GM19372 (cell line): ENCODE results near the gene MRPL24.
"Not testable (repeated sequence)": the region's sequence is repeated elsewhere in the genome, so short reads cannot be mapped to it uniquely, and the experiment has no call there.

Source experiments
- ATAC-seq: cut with Tn5 transposase; IDR thresholded peaks from one replicate; pipeline ENCODE4 v1.9.1; 2021; ENCODE audit warnings: mild to moderate bottlenecking, low read depth, moderate library complexity; ENCODE audit not compliant: unreplicated experiment

Gene MRPL24

DNA sequence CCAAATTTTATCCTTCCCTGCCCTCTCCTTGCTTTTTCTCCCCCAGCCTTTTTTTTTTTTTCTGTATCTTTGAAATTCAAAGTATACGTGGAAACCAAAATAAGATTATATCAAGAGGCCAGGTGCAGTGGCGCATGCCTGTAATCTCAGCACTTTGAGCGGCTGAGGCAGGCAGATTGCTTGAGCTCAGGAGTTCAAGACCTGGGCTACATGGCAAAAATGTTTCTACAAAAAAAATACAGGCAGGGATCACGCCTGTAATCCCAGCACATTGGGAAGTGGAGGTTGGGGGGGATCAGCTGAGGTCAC, 19.9 kb upstream of the MRPL24 start:
- no peak for ATAC-seq

DNA sequence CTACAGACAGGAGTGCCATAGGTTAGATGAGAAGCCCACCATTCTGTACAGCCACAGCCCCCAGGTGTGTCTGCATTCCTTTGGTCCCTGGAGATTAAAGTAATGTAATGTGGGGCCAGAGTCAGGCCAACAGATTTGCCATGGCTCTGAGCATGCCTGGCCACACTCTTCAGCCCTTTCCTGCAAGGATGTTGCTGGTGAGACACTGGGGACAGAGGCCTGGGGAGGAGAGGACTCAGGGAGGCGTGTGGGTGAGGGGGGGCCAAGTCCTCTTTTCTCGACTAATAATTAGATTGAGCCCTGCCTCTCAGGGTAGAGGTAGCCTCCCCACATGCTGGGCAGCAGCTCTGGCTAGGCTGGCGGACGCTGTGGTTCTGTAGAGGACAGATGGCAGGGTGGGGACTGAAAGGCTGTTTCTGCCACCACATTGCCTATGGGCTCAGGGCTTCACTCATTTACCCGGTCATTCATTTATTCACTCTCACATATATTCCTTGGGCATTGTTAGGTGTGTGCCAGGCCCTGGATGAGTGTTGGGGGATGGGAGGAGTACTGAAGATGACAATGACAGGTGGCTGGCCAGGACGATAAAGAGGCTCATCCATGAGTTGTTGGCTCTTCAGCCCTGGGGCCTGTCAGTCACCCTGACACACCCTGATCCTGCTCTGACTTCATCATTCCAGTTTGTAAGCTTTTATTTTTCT, 19.4 kb upstream of the MRPL24 start:
- no peak for ATAC-seq

DNA sequence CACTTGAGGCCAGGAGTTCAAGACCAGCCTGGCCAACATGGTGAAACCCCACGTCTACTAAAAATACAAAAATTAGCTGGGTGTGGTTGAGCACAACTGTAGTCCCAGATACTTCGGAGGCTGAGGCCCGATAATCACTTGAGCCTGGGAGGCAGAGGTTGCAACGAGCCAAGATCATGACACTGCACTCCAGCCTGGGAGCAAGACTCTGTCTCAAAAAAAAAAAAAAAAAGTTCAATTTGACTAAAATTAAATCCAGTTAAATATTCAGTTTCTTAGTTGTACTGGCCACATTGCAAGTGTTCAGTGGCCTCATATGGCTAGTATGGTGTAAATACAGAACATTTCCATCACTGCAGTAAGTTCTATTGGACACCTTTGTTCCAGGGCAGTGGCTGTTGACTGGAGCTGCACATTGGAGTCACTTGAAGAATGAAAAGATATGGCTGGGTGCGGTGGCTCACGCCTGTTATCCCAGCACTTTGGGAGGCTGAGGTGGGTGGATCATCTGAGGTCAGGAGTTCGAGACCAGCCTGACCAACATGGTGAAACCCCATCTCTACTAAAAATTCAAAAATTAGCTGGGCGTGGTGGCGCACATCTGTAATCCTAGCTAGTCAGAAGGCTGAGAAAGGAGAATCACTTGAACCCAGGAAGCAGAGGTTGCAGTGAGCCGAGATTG, 16.8 kb upstream of the MRPL24 start:
- not testable (repeated sequence) for ATAC-seq

DNA sequence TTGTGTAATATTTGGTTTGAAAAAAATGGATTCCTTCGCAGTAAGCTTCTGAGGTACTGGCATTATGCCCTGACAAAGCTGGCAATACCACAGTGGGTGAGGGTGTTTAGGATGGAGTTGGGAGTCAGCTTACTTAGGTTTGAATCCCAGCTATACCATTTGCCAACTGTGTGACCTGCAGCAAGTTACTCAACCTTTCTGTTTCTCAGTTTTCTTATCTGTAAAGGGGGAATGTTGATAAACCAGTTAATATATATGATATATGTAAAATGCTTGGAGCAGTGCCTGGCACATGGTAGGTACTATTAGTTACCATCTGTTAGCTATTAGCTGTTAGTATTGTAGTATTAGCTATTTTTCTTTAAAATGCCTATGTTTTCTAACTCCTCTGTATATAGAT, 15.5 kb upstream of the MRPL24 start:
- ATAC-seq = no peak

DNA sequence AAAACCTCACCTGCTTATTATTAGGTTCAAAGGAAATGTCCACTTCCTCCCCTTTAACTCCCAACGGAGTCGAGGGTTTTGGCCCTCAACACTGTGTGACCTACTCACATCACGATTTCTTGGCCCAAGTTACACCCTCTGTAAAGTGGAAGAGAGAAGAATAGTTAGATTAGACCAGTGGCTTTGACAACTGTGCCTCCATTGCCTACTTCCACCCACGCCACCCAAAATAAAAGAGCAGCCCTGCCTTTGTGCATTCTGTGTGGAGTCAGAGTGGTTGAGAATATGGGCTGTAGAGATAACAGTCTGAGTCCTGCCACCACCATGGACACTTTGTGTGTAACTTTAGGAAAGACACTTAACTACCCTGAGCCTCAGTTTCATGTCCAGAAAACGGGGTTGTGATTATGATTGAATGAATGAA, 14.7 kb upstream of the MRPL24 start:
- ATAC-seq = no peak

DNA sequence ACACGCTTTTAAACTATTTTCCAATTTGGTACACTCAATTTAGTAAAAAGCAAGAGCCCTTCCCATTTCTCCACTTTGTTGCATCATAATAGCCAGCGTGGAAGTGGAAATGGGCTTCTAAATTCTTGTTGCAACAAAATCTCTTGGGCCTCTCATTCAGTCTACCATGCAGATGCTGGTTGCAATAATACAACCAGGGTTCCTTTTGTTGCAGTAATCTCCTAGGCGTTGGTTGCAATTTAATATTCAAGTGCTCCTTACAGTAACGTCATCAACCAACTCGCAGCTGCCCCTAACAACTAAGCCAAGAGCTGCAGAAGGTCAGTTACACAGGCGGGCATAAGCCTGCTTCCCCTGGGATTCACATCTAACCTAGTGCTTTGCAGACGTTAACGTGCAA, 13.3 kb upstream of the MRPL24 start:
- ATAC-seq = no peak

DNA sequence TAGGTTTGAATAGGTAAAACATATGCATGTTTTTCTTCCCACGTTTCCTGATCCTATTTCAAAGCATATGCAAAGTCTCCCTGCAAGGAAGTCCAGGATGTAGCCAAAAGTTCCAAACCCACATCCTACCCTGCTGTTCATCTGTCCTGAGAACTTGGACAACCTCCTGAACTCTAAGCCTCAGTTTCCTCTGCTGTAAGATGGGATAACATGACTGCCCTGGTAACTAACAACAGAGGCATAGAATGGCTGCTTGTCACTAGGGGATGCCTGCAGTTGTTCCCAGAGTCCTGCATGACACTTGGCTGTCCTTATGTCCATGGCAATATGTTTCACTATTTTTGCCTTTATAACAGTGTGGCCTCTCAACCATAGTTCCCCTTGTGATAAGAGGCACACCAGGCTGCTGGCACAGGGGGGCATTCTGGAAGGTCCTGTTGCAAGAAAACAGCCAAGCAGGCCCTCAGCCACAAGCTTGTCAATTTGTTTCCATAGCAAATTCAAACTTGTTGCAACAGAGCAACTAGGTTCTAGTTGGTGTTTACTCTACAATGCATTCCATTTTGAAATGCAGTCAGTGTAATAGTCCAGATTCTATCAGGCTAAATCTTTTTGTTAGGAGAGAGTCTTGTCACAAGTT, 12.1 kb upstream of the MRPL24 start:
- ATAC-seq = no peak

DNA sequence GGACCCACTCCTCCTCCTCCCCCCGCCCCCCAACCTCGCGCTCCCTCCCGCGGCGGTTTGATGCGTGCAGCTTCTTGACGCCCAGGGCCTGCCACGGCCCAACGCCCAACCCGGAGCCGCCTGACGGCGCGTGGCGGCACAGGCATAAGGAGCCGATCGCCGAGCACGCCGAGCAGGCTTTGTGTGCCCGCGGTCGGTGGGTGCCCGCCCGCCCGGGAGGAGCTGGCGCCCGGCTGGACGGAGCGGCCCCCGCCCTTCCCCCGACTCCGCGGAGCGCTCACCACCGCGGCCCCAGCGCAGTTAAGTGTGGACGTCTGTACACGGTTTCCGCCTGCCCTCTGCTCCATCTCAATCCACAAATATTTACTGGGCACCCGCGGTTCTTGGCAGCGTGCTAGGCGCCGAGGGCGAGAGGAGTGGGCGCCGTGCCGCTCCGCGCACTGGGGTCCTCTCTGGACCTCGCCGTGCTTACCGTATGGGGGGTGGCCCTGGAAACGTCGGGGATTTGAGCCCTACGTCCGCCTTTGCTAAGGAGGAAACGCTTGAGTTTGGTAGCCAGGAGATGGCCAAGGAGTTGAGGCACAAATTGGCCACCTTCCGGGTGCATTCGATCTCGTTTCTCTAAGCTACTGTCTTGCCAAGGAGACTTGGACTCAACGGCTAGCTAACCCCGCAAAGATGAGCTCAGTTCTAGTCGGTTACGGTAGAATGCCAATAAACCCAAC, 11.0 kb upstream of the MRPL24 start:
- peak; percentile 71 for ATAC-seq

DNA sequence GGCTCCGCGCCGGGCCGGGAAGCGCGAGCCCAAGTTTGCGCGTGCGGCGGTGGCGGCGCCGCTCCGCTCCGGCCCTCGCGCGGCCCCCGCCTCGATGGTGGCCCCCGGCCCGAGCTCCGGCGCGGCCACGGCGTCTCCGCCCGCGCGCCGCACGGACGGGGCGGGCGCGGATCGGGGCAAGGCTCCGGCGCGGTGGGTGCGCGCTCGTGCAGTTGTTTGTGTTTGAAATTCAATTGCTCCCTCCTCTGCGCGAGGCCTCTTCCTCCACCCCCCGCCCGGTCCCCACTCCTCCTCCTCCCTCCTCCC, 10.5 kb upstream of the MRPL24 start, which contains the start of gene HDGF:
TSS of gene HDGF (minus strand) at position 225 of the 306 bp plus-strand sequence. CDS start 246 bp downstream, outside the sequence.
- peak; percentile 25 for ATAC-seq

DNA sequence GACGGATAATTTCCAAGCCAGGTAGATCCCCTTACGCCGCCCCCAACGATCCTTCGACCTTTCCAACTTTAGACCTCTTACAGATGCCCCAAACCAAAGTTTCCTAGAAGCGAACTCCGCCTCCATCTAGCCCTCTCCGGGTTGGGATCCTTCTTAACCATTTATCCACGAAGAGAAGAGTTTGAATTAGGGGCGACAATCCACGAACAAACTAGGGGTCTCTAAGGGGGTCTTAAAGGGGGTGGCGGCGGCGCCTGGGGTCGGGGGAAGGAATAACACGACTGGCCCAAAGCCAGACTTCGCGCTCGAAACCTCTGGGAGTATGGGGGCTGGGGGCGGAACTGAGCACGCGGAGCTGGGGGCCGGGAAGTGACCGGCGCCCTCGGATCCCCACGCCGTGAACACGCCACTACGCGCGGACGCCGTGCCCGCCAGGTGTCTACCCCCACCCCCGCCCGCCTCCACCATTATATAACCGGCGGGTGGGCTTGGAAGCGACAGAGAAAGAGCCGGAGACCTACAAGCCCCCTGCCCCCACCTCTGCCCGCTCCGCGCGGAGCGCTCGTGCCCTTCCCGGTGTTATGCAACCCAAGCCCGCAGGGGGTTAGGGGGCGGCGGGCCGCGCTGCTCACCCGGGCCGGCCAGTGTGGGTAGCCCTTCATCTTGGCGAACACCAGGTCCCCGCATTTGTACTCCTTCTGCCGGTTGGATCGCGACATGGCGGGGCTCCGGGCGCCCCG, 10.0 kb upstream of the MRPL24 start:
- ATAC-seq = peak; percentile 6

DNA sequence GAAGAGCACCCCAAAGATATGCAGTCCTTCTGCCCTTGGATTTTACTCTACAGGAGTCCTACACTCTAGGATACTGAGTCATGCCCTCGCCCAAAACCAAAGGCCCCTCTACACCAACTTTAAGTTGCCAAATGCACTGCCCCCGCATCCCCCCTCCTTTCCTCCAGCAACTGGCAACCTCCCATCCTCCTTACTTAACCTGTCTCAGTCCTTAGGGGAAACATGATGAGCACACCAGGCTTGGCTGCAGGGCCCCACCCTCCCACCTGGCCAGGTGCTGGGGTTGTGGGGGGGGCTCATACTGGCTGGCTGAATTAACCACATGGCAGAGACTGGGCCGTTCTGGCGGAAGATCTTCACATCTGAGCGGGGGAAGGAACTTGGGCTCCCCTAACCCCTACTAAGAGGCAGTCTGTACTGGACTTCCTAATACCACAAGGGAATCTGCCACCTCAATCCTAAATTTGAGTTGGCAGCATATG, 9.3 kb upstream of the MRPL24 start:
- ATAC-seq = no peak

DNA sequence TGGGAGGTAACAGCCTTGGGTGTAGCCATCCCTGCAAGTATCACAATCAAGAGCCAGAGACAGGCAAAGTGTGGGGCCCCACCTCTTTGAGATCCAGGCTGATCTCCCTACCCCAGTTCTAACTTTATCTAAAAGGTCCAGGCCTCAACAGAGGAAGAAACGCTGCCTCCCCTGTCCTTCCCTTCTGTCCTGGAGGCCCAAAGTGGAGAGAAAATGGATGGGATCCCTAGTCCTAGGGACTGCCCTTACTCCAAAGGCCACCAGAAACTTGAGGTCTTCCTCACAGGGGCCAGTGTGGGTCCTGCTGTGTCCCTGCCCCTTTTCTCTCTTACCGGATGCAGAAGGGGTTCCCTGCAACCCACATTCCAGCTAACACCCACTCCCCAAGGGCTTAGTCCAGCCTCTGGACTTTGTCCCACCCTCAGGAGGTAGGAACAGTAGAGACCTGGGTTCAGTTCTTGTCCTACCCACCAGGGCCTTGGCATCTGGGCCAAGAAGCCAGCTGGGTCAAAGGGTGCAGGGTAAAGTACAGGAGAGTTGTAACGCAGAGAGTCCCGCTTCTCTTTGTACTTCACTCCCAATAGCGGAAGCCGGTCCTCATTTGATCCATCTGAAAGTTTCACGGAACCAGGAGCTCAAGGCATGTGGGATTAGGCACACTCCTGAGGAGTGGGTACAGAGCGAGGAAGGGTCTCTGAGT, 8.7 kb upstream of the MRPL24 start:
- no peak for ATAC-seq

DNA sequence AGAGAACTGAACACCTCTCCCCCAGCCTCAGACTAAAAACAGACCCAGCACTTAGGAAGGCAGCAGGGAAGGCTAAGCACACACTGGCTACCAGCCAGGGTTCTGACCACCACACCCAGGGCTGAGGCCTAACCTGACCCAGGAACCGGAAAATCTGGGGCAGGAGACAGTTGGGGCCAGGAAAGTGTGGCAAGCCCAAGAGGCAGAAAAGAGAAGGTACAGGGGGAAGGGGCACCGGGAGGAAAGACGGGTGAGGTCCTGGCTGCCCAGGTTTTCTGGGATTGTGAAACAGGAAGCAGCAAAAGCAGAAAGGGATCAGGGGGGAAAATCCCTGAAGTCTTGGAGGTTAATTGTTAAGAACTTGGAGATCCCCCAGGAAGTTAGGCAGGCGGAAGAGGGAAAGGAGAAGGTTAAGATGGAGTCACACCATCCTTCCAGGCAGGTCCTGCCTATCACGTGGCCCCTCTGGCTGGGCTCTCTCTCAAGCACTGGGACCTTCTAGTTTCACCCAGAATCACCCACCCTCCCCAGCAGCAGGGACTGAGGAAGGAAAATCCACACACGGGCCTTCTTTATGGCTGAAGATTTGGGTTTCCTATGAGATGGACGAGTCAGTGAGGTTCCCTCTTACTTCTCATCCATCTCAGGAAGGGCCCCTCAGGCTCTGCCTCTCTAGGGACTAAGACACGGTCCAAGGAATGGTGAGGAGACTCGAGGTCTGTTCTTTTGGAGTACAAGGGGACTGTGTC, 8.0 kb upstream of the MRPL24 start:
- ATAC-seq = no peak

DNA sequence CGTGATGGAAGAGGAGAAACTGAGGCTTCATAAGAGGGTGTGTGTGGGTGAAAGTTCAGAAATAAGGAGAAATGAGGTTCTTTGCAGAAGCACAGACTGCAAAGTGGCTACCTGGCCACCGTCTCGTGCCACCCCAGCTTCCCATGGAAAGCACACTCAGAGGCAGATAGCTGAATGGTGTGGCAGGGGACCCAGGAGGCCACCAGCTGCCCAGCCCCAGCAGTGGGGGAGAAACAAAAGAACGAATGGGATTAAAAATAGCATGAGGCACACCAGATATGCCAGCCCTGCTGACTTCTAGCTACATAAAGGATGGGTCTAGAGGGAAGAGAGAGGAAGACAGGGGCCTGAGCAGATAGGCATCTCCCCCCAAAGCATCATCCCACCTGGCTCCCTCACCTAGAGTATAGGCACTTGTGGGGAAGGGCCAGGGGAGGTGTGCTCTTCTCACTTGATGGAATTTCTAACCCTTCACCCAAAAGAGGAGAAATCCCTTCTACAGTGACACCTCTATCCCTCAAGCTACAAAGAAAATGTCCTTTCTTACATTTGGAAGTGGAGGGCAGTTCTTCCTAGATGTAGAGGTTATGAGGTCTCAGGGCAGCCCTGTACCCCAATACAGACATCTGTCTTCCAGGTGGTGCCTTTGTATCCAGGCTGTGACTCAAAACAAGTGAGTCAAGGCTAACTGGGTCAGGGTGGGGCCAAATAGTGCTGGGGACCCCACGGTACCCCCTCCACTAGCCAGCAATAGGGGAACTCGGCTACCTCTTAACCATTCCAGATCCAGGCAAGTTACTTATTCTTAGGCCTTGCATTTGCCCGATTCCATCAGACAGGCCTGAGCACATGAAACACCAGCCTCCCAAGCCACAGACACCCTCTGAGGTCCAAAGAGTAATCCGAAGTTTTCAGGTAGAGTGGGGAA, 7.1 kb upstream of the MRPL24 start:
- ATAC-seq = no peak

DNA sequence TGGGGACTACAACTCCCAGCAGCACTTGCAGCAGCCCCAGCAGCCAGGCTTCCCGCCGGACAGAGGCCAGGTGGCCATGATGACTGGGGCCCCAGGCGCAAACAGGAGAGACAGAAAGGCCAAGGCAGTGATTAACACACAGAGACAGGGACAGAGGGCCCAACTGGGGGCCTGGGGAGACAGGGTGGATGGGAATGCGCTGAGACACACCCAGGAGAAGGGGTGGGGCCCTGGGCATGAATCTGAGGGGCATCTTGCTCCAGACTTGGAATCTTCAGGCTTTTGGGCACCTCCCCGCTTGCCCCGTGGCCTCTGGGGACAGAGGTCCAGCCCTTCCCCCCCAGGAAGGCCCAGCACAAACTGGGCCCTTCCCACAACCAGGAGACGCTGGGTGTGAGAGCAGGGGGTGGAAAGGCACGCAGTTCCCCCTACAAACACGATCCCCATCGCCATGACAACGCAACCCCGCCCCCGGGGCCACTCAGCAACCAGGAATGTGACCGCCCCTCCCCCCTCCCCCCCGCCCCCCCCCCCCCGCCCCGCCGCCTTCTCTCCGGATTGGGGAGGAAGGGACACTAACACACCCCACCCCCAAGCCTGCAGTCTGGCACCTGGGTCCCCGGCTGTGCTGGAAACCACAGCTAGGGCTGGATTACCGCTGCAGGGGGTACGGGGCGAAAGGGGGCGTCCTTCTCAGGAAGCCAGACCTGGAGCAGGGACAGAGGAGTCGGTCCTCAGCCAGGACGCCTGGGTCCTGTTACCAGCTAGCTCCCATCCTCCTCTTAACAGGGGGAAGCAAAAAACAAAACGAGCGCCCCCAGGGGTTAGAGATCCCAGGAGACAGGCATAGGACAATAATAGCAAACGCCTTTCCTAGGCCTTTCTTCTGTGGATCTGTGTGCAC, 6.1 kb upstream of the MRPL24 start:
- no peak for ATAC-seq

DNA sequence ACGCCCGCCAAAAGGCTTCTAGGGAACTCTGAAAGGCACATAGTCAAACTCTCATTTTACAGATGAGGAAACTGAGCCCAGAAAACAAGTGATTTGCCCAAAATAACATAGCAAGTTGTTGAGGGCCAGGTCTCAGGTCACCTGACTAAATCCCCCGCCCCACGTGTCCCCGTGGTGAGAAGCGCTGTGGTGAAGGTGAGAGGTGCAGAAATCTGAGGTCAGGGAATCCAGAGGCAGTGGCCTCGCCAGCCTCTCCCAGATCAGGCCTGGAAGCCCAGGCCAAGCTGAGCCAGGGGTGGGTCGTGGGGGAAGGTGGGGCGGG, 5.5 kb upstream of the MRPL24 start:
- no peak for ATAC-seq

DNA sequence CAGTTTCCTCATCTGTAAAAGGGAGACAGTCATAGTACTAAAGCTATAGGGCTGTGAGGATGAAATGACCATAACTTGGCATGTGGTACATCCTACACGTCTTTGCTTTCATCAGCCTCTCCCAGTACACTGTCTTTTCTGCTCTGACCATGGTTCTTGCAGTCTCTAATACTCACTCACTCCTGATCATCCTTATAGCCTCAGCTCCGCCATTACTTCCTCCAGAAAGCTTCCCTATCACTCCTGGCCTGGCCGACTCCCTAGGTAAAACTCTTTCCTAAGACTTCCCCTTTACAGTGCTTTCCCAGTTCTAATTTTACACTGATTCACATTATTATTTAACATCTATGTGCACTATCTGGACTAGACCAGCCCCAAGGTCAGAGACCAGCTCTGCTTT, 5.0 kb upstream of the MRPL24 start:
- ATAC-seq = no peak
